ENCODE results near the gene MPHOSPH6.
"Not testable (repeated sequence)": the region's sequence is repeated elsewhere in the genome, so short reads cannot be mapped to it uniquely, and the experiment has no call there.

Gene MPHOSPH6

DNA sequence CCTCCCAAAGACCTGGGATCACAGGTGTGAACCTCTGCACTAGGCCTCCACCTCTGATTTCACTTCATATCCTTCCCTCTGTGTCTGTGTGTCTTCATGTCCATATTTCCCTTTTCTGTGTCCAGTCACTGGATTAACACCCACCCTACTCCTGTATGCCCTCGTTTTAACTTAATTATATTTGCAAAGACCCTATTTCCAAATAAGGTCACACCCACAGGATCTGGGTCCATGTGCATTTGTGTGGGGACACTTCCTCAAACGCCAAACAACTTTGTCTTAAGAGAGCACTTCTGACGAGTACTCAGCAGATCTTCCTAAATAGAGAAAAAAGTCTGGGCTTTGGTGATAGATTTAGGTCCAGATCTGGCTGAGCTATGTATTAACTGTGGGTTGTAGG lies 56.3 kb downstream of the MPHOSPH6 start:
- DNase-seq: no peak

DNA sequence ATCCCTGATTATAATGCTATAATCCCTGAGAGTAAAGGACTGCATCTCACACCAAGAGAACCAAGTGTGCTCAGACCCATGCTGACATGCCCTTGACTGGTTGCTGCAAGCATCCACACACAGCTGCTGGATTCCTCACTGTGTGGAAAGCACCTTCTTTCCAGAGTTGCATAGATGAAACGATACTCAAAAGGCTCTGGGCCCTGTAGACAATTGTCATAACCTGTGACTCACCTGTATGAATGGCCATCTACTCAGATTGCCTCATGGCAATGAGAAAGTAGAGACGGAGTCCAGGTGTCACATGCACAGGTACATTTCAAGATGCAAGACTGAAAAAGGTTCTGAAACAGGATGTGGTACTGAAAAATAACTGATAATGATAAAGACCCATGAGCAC lies 58.1 kb downstream of the MPHOSPH6 start:
- DNase-seq: no peak

DNA sequence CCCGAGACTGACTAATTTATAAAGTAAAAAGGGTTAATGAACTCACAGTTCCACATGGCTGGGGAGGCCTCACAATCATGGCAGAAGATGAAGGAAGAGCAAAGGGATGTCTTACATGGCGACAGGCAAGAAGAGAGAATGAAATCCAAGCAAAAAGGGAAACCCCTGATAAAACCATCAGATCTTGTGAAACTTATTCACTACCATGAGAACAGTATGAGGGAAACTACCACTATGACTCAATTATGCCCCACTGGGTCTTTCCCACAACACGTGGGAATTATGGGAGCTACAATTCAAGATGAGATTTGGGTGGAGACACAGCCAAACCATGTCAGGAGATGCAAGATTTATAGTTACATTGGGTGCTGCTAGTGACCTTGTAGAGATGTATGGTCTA lies 60.8 kb downstream of the MPHOSPH6 start:
- DNase-seq: not testable (repeated sequence)

DNA sequence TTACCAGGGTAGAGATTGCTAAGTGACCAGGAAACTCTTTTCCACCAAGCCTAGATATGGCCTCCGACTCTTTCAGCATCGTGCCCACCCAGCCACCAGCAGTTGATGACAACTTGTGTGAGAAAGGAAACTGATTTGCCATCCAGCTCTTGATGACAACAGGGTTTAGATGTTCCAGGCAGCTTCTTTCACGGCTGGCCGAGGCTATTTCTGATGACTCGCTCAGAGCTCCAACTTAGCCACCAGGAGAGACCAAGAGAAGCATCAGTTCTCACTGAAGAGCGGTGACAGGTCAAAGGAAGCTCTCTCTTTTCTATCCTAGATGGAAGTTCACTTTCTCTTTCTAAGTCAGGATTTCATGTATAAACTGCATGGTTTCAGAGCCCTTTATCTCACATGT lies 61.2 kb downstream of the MPHOSPH6 start:
- no peak for DNase-seq

DNA sequence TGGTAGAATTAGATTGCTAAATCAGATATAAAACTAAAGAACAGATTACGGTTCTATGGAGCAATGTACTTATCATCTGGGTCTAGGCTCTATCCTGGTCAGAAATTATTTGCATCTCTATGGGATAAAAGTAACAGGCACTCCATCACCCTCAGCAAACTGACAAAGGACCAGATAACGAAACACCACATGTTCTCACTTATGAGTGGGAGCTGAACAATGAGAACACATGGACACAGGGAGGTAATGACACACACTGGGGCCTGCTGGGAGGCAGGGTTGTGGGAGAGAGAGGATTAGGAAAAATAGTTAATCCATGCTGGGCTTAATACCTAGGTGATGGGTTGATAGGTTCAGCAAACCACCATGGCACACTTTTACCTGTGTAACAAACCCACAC lies 61.9 kb downstream of the MPHOSPH6 start:
- no peak for DNase-seq

DNA sequence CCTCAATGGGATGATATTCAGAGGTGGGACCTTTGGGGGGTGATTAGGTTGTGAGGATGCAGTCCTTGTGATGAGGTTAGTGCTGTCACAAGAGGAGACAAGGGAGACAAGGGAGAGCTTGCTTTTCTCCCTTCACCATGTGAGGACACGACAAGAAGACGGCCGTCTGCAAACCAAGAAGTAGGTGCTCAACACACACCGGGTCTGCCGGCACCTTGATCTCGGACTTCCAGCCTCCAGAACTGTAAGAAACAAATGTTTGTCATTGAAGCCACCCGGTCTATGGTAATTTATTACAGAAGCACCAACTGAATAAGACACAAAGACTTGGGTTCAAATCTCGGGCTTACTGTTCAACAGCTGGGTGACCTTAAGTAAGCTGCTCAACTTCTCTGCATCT lies 64.9 kb downstream of the MPHOSPH6 start:
- no peak for DNase-seq

Data from CD4-positive, alpha-beta T cell treated with Interleukin-1 beta for 1 hour (primary cell).